IMR-90 (cell line): Measurements from ENCODE around the gene STAB1. TPM values are rescaled to one million over a fixed set of nuclear protein-coding genes. Genes with fewer than 3 reads are reported as not detected.

Experiments used
- ATAC-seq: fragments of 200-7000 bp; cut with Tn5 transposase; 2 replicates; pipeline ENCODE4 v1.9.1; 2020; ENCODE audit warnings: low read depth, mild to moderate bottlenecking, moderate library complexity
- BruUV-seq: library from RNA; stranded (reverse); fragments of 400-500 nt; replicated peaks from 2 replicates; lab custom pipeline; 2021; lab: Mats Ljungman, UMichigan
- CTCF ChIA-PET: fragments of 300-600 bp; formaldehyde crosslinking; extraction: SDS; loops from one replicate; lab custom pipeline; 2021; ENCODE audit warnings: antibody characterized with exemption; lab: Yijun Ruan, JAX
- POLR2A ChIA-PET: fragments of 300-600 bp; sonication (Branson Sonifier 250); formaldehyde crosslinking; loops from one replicate; lab custom pipeline; 2022; ENCODE audit warnings: antibody characterized with exemption; ENCODE audit not compliant: unreplicated experiment; lab: Charles Lee
- DNase-seq: peaks from one replicate; pipeline ENCODE4 v3.0.0; 2013
- H2AFZ ChIP-seq: replicated peaks from 2 replicates; pipeline ENCODE3; 2013; ENCODE audit warnings: low read length, mild to moderate bottlenecking; ENCODE audit not compliant: poor library complexity
- H2AK5ac ChIP-seq: 2 replicates; pipeline ENCODE4 v1.6.1; 2013; ENCODE audit warnings: low read depth, low read length, inconsistent platforms
- H2AK9ac ChIP-seq: replicated peaks from 2 replicates; pipeline ENCODE3; 2013; ENCODE audit warnings: mild to moderate bottlenecking, low read depth, low read length, moderate library complexity; ENCODE audit not compliant: poor library complexity
- H2BK120ac ChIP-seq: 2 replicates; pipeline ENCODE4 v1.6.1; 2013; ENCODE audit warnings: low read depth, low read length, inconsistent platforms
- H2BK15ac ChIP-seq: 3 replicates; pipeline ENCODE4 v1.6.1; 2013; ENCODE audit warnings: low read depth, low read length, inconsistent platforms
- H2BK20ac ChIP-seq: 2 replicates; pipeline ENCODE4 v1.6.1; 2013; ENCODE audit warnings: low read depth, mild to moderate bottlenecking, inconsistent platforms, low read length, moderate library complexity
- H2BK5ac ChIP-seq: 2 replicates; pipeline ENCODE4 v1.6.1; 2013; ENCODE audit warnings: mild to moderate bottlenecking, low read depth, low read length, inconsistent platforms; ENCODE audit not compliant: poor library complexity, severe bottlenecking
- H3K14ac ChIP-seq: replicated peaks from 2 replicates; pipeline ENCODE4 v1.6.1; 2013; ENCODE audit warnings: low read depth, low read length, inconsistent platforms
- H3K18ac ChIP-seq: 2 replicates; pipeline ENCODE4 v1.6.1; 2013; ENCODE audit warnings: low read depth, low read length, control low read depth
- H3K23ac ChIP-seq: 2 replicates; pipeline ENCODE4 v1.6.1; 2013; ENCODE audit warnings: low read depth, low read length, inconsistent platforms
- H3K27ac ChIP-seq: 2 replicates; pipeline ENCODE4 v1.5.1; 2013; ENCODE audit warnings: mild to moderate bottlenecking, control low read depth, low read length; ENCODE audit not compliant: insufficient read depth
- H3K27me3 ChIP-seq: 2 replicates; pipeline ENCODE4 v1.6.1; 2013; ENCODE audit warnings: low read length; ENCODE audit not compliant: control insufficient read depth, insufficient read depth
- H3K36me3 ChIP-seq: 2 replicates; pipeline ENCODE4 v1.6.1; 2013; ENCODE audit warnings: low read length, mixed read lengths; ENCODE audit not compliant: control insufficient read depth, insufficient read depth
- H3K4ac ChIP-seq: 2 replicates; pipeline ENCODE4 v1.6.1; 2013; ENCODE audit warnings: low read depth, low read length, inconsistent platforms
- H3K4me1 ChIP-seq: 2 replicates; pipeline ENCODE4 v1.6.1; 2013; ENCODE audit warnings: low read length, mixed read lengths; ENCODE audit not compliant: control insufficient read depth, insufficient read depth
- H3K4me2 ChIP-seq: 2 replicates; pipeline ENCODE4 v1.6.1; 2013; ENCODE audit warnings: low read depth, mild to moderate bottlenecking, control low read depth, low read length, moderate library complexity
- H3K4me3 ChIP-seq: 2 replicates; pipeline ENCODE4 v1.5.1; 2013; ENCODE audit warnings: low read depth, mild to moderate bottlenecking, control low read depth, low read length, moderate library complexity; ENCODE audit not compliant: insufficient read depth
- H3K56ac ChIP-seq: 2 replicates; pipeline ENCODE4 v1.6.1; 2013; ENCODE audit warnings: low read length, inconsistent platforms; ENCODE audit not compliant: insufficient read depth; ENCODE audit errors: extremely low read depth
- H3K79me1 ChIP-seq, 2 experiments: 2 replicates each; pipeline ENCODE4 v1.6.1; 2013; ENCODE audit warnings: low read length in 2 of 2, inconsistent platforms in 1 of 2, low read depth in 1 of 2
- H3K9ac ChIP-seq: 2 replicates; pipeline ENCODE4 v1.6.1; 2013; ENCODE audit warnings: low read depth, low read length, control low read depth
- H3K9me1 ChIP-seq: 2 replicates; pipeline ENCODE4 v1.6.1; 2013; ENCODE audit warnings: low read length, inconsistent platforms; ENCODE audit not compliant: insufficient read depth
- H3K9me3 ChIP-seq: 2 replicates; pipeline ENCODE4 v1.6.1; 2013; ENCODE audit warnings: low read length; ENCODE audit not compliant: control insufficient read depth, insufficient read depth
- H4K20me1 ChIP-seq: 2 replicates; pipeline ENCODE4 v1.6.1; 2013; ENCODE audit warnings: low read length, inconsistent platforms; ENCODE audit not compliant: insufficient read depth
- H4K5ac ChIP-seq: 2 replicates; pipeline ENCODE4 v1.6.1; 2013; ENCODE audit warnings: mild to moderate bottlenecking, low read depth, low read length, control low read depth
- H4K8ac ChIP-seq, 2 experiments: 2 replicates each; pipeline ENCODE4 v1.6.1; 2013; ENCODE audit warnings: low read depth in 2 of 2, low read length in 2 of 2, control low read depth in 1 of 2, inconsistent platforms in 1 of 2
- H4K91ac ChIP-seq: 2 replicates; pipeline ENCODE4 v1.6.1; 2013; ENCODE audit warnings: low read depth, low read length, inconsistent platforms; ENCODE audit not compliant: insufficient read depth
- FOS ChIP-seq: fragments of 150-350 bp; IDR thresholded peaks from 2 replicates; pipeline ENCODE4 v1.6.1; 2016; ENCODE audit warnings: low read depth, low read length
- MAZ ChIP-seq: IDR thresholded peaks from 2 replicates; pipeline ENCODE4 v1.6.1; 2012; ENCODE audit warnings: low read depth, mild to moderate bottlenecking, low read length, improper control_type of control experiment, moderate library complexity, borderline replicate concordance
- NFE2L2 ChIP-seq: fragments of 150-350 bp; IDR thresholded peaks from 2 replicates; pipeline ENCODE4 v1.6.1; 2016; ENCODE audit warnings: low read depth, mild to moderate bottlenecking, low read length
- RAD21 ChIP-seq: IDR thresholded peaks from 2 replicates; pipeline ENCODE4 v1.6.1; 2012; ENCODE audit warnings: low read length, improper control_type of control experiment
- USF2 ChIP-seq: fragments of 150-350 bp; IDR thresholded peaks from 2 replicates; pipeline ENCODE4 v1.6.1; 2017; ENCODE audit warnings: mild to moderate bottlenecking, antibody characterized with exemption, low read length, low read depth
- WGBS, 2 experiments: methylation state at CpG; one replicate each; pipeline versions ENCODE4 v1.1.5 to v1.1.7; 2013; ENCODE audit warnings: missing lambda C conversion rate in 2 of 2; ENCODE audit not compliant: insufficient read length in 1 of 2; ENCODE audit errors: extremely low coverage in 2 of 2; 5-methylcytosine and 5-hydroxymethylcytosine counted together
- dilution Hi-C: fragments of 300-500 bp; cut with HindIII; formaldehyde crosslinking; loops from one replicate; pipeline ENCODE4 v1.14.3; 2018; ENCODE audit warnings: low sequenced_read_pairs; ENCODE audit not compliant: unreplicated experiment
- in situ Hi-C: fragments of 300-500 bp; cut with MboI; formaldehyde crosslinking; loops from 3 replicates; pipeline ENCODE4 v1.14.3; 2019; ENCODE audit warnings: low sequenced_read_pairs, inconsistent platforms, mixed read lengths
- intact Hi-C: fragments of 100-400 bp; cut with micrococcal nuclease; formaldehyde crosslinking; loops from 2 replicates; pipeline ENCODE4 v1.10.0; 2022
- polyA plus RNA-seq, 3 experiments: library from polyadenylated mRNA; depleted of rRNA; stranded (reverse); fragments of >200 nt; gene quantifications; 2 replicates each; pipeline ENCODE4 v1.2.3, GENCODE V29; 2012; ENCODE audit warnings: low replicate concordance in 1 of 3
- total RNA-seq: library from RNA; depleted of rRNA; stranded (reverse); fragments of >200 nt; gene quantifications from 2 replicates; pipeline ENCODE4 v1.2.3, GENCODE V29; 2012

Gene STAB1
- total and polyA plus RNA-seq, 2 of the 4 experiments (the other 2 are of a cell fraction): not detected

GRCh38 chr3:52535411-52536111, 40.4 kb downstream of the STAB1 start:
- Histone ChIP-seq H4K5ac (peak overlapping the region; percentile 44), H3K9ac (no peak overlapping the region; the same call in 1 of the 2 replicates), H3K56ac (no peak overlapping the region), H3K23ac (peak overlapping the region; percentile 67), H3K4ac (peak overlapping the region; percentile 89), H4K8ac (peak overlapping the region; percentile 89 to 96; a peak in 3 of 4 replicates), H3K27me3 (no peaks in the 10 kb centered on the region), H4K20me1 (peaks cover 46% of the 10 kb centered on the region), H3K9me3 (no peaks in the 10 kb centered on the region), H2BK120ac (no peak overlapping the region; the same call in 1 of the 2 replicates), H2AK5ac (peak overlapping the region; percentile 91), H2BK15ac (no peak overlapping the region; the same call in 2 of the 3 replicates), H3K14ac (no peak overlapping the region; the same call in 1 of the 2 replicates), H2BK5ac (peak overlapping the region; percentile 47), H3K4me2 (peak overlapping the region; percentile 88), H2AK9ac (no peak overlapping the region), H3K4me1 (peaks cover 26% of the 10 kb centered on the region), H3K9me1 (peaks cover 28% of the 10 kb centered on the region), H3K79me1 (peaks cover 28 to 80% of the 10 kb centered on the region in 2 experiments), H3K18ac (no peak overlapping the region), H4K91ac (peak overlapping the region; percentile 26), H3K4me3 (no peak overlapping the region), H3K36me3 (peaks cover 2% of the 10 kb centered on the region; the same call in 1 of the 2 replicates), H2BK20ac (peak overlapping the region; percentile 15; the same call in 1 of the 2 replicates), H2AFZ (peak overlapping the region; percentile 95), H3K27ac (no peak overlapping the region)
- no peak for ATAC-seq
- dilution Hi-C loops (no loop called here), intact Hi-C loops (loop anchor here (2.0 kb wide), 1 partner anchor 63 kb away; no protein-coding TSS in a partner anchor), in situ Hi-C loops (no loop called here)
- no CpG with 5 or more reads among the region's 19 CpGs for WGBS, 2 experiments
- no peak for DNase-seq
- BruUV-seq: no TSS peak
- CTCF ChIA-PET: no interaction called here
- TF ChIP-seq NFE2L2: no peak
- TF ChIP-seq RAD21: no peak
- TF ChIP-seq USF2: no peak
- TF ChIP-seq FOS: no peak
- TF ChIP-seq MAZ: no peak
- POLR2A ChIA-PET: no interaction called here
